Fibroblast of mammary gland (primary cell): ENCODE data around the gene GSK3B.
A peak's percentile ranks its signal among the peaks of the same experiment; 100 is the strongest.

Experiments
- DNase-seq: peaks from one replicate; pipeline ENCODE4 v3.0.0-alpha.2; 2010; ENCODE audit warnings: low read depth
- H3K4me3 ChIP-seq: 2 replicates; pipeline ENCODE4 v1.5.1; 2011; ENCODE audit warnings: low read depth, mild to moderate bottlenecking, low read length, moderate library complexity; ENCODE audit not compliant: control insufficient read depth
- TF ChIP-seq, protein P1 (sequence below): conservative IDR thresholded peaks from 2 replicates; pipeline ENCODE4 v1.5.1; 2011; ENCODE audit warnings: low read depth, low read length, inconsistent platforms; ENCODE audit not compliant: control insufficient read depth, insufficient read depth

GSK3B gene

GRCh38 chr3:119841808-119842471, 252.3 kb downstream of the GSK3B start:
- TF ChIP-seq, protein P1, sequence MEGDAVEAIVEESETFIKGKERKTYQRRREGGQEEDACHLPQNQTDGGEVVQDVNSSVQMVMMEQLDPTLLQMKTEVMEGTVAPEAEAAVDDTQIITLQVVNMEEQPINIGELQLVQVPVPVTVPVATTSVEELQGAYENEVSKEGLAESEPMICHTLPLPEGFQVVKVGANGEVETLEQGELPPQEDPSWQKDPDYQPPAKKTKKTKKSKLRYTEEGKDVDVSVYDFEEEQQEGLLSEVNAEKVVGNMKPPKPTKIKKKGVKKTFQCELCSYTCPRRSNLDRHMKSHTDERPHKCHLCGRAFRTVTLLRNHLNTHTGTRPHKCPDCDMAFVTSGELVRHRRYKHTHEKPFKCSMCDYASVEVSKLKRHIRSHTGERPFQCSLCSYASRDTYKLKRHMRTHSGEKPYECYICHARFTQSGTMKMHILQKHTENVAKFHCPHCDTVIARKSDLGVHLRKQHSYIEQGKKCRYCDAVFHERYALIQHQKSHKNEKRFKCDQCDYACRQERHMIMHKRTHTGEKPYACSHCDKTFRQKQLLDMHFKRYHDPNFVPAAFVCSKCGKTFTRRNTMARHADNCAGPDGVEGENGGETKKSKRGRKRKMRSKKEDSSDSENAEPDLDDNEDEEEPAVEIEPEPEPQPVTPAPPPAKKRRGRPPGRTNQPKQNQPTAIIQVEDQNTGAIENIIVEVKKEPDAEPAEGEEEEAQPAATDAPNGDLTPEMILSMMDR: no peak
- no peak overlapping the region for H3K4me3 ChIP-seq

GRCh38 chr3:119835556-119835955, 258.7 kb downstream of the GSK3B start:
- TF ChIP-seq, protein P1: no peak
- H3K4me3 ChIP-seq: no peak overlapping the region
- no peak for DNase-seq

More at GRCh38 chr3:119841808-119842471, 252.3 kb downstream of the GSK3B start:
- DNase-seq: no peak

GRCh38 chr3:119834754-119835370, 259.4 kb downstream of the GSK3B start:
- H3K4me3 ChIP-seq: no peak overlapping the region
- TF ChIP-seq, protein P1: no peak
- no peak for DNase-seq

- peak; percentile 32 for DNase-seq
- TF ChIP-seq, protein P1: no peak
- no peak overlapping the region for H3K4me3 ChIP-seq
Measured at GRCh38 chr3:119831941-119832371, 262.3 kb downstream of the GSK3B start.

- DNase-seq: no peak
Measured at GRCh38 chr3:119831022-119831421, 263.2 kb downstream of the GSK3B start.

GRCh38 chr3:119829420-119829819, 264.8 kb downstream of the GSK3B start:
- TF ChIP-seq, protein P1: no peak
- H3K4me3 ChIP-seq: no peak overlapping the region
- no peak for DNase-seq

More at GRCh38 chr3:119831022-119831421, 263.2 kb downstream of the GSK3B start:
- no peak overlapping the region for H3K4me3 ChIP-seq
- TF ChIP-seq, protein P1: peak; percentile 28
